ENCODE results near the gene GPR150.

- TF ChIP-seq KDM6A (CRISPR knock-in tag; IDR thresholded peaks at IDR 0.05; ENCODE audit: low read depth) (no peak), ZNF274 (CRISPR knock-in tag; IDR thresholded peaks at IDR 0.05) (no peak)
Measured at GRCh38 chr5:95660060-95660459, 40.2 kb downstream of the GPR150 start.
